GM04503 (cell line): Measurements from ENCODE around the gene PTGES2.
"Not testable (repeated sequence)": the region's sequence is repeated elsewhere in the genome, so short reads cannot be mapped to it uniquely, and the experiment has no call there.

ENCODE experiments used
- DNase-seq: peaks from one replicate; pipeline ENCODE4 v3.0.0-alpha.2; 2012; ENCODE audit warnings: low read depth

The PTGES2 gene

GRCh38 chr9:128087262-128087661 is 40.3 kb downstream of the PTGES2 start:
- DNase-seq: no peak

GRCh38 chr9:128085943-128086342 is 41.6 kb downstream of the PTGES2 start:
- DNase-seq: no peak

GRCh38 chr9:128084746-128085145 is 42.8 kb downstream of the PTGES2 start:
- DNase-seq: no peak

GRCh38 chr9:128082151-128082550 is 45.4 kb downstream of the PTGES2 start:
- DNase-seq: no peak

- peak; percentile 83 for DNase-seq
These were observed 46.5 kb downstream of the PTGES2 start for GRCh38 chr9:128081056-128081455.

GRCh38 chr9:128080206-128080605 is 47.3 kb downstream of the PTGES2 start:
- no peak for DNase-seq

- DNase-seq: no peak
These were observed 48.8 kb downstream of the PTGES2 start for GRCh38 chr9:128078504-128079434.

GRCh38 chr9:128077847-128078503 is 49.6 kb downstream of the PTGES2 start:
- DNase-seq: no peak

- DNase-seq: no peak
These were observed 54.2 kb downstream of the PTGES2 start for GRCh38 chr9:128073253-128073886.

GRCh38 chr9:128072144-128073021 is 55.1 kb downstream of the PTGES2 start:
- peak; percentile 43 for DNase-seq

GRCh38 chr9:128071475-128071874 is 56.1 kb downstream of the PTGES2 start:
- not testable (repeated sequence) for DNase-seq

- DNase-seq: no peak
These were observed 56.7 kb downstream of the PTGES2 start for GRCh38 chr9:128070874-128071273.
